ENCODE results near the gene IQSEC1.

Gene IQSEC1

GRCh38 chr3:13103416-13104058, 30.3 kb upstream of the IQSEC1 start:
- peak overlapping the region in 4 of 11 experiments; percentile 37 to 55 (median 44); a peak in 5 of 22 replicates for H3K4me2 ChIP-seq
- H3K4me3 ChIP-seq: no peak overlapping the region
- no peak overlapping the region for H3K27ac ChIP-seq
- no peak for TF ChIP-seq Cebpa-rat (IDR thresholded peaks at IDR 0.05)
- no peaks in the 10 kb centered on the region for H3K36me3 ChIP-seq
- peaks cover 6 to 69% (median 34%) of the 10 kb centered on the region in 10 experiments for H3K4me1 ChIP-seq
- no peak overlapping the region for H3K9ac ChIP-seq
- no peaks in the 10 kb centered on the region for H3K27me3 ChIP-seq
- no peaks in the 10 kb centered on the region; a peak in 2 of 22 replicates for H4K20me1 ChIP-seq
- H3K9me3 ChIP-seq (replicated peaks in 1 of 11): peaks cover 0 to 6% (median 0%) of the 10 kb centered on the region in 11 experiments; a peak in 2 of 22 replicates

- no peak for TF ChIP-seq Cebpa-rat (IDR thresholded peaks at IDR 0.05)
These were observed 29.4 kb upstream of the IQSEC1 start for GRCh38 chr3:13102386-13103345.

DNA sequence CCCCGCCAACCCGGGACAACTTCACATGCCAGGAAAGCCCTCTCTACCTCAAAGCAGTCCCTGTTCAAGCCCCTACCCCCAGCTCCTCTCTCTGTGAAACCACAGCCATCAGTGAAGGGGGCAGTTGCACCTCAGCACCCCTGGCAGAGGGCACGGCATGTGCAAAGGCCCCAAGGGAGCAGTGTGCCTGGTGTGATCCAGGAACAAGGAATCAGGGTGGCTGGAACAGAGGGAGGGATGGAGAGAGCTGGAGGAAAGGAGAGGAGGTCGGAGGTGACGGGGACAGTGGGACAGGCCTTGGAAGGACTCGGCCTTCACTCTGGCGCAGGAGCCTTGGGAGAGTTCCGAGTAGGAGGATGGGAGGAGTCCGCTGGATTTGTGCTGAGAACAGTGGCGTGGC, 26.5 kb upstream of the IQSEC1 start:
- no peaks in the 10 kb centered on the region for H3K36me3 ChIP-seq
- no peak overlapping the region for H3K9ac ChIP-seq
- H3K4me2 ChIP-seq: peak overlapping the region in 9 of 11 experiments; percentile 36 to 63 (median 55); a peak in 17 of 22 replicates
- no peaks in the 10 kb centered on the region; a peak in 2 of 22 replicates for H4K20me1 ChIP-seq
- no peak for TF ChIP-seq Cebpa-rat (IDR thresholded peaks at IDR 0.05)
- no peak overlapping the region for H3K4me3 ChIP-seq
- no peaks in the 10 kb centered on the region for H3K27me3 ChIP-seq
- H3K4me1 ChIP-seq: peaks cover 23 to 71% (median 55%) of the 10 kb centered on the region in 10 experiments
- 0 out of 22 replicates have a peak overlapping the region, but pooled peaks of 1 of the 11 experiments have one; percentile 16 for H3K27ac ChIP-seq
- H3K9me3 ChIP-seq (replicated peaks in 1 of 11): no peaks in the 10 kb centered on the region

More at GRCh38 chr3:13102386-13103345, 29.4 kb upstream of the IQSEC1 start:
- no peaks in the 10 kb centered on the region for H3K36me3 ChIP-seq
- H4K20me1 ChIP-seq: no peaks in the 10 kb centered on the region; a peak in 2 of 22 replicates
- peaks cover 10 to 73% (median 40%) of the 10 kb centered on the region in 10 experiments for H3K4me1 ChIP-seq
- peaks cover 0 to 6% (median 0%) of the 10 kb centered on the region in 11 experiments; a peak in 2 of 22 replicates for H3K9me3 ChIP-seq (replicated peaks in 1 of 11)
- no peak overlapping the region for H3K4me3 ChIP-seq
- no peak overlapping the region for H3K27ac ChIP-seq
- no peaks in the 10 kb centered on the region for H3K27me3 ChIP-seq
- H3K4me2 ChIP-seq: peak overlapping the region in 8 of 11 experiments; percentile 4 to 61 (median 40); a peak in 13 of 22 replicates
- peak overlapping the region in 2 of 11 experiments; percentile 4 to 13; a peak in 1 of 22 replicates for H3K9ac ChIP-seq

- no peaks in the 10 kb centered on the region for H3K27me3 ChIP-seq
- H3K36me3 ChIP-seq: no peaks in the 10 kb centered on the region
- no peak overlapping the region for H3K4me3 ChIP-seq
- H3K9ac ChIP-seq: no peak overlapping the region
- peaks cover 23 to 73% (median 64%) of the 10 kb centered on the region in 10 experiments for H3K4me1 ChIP-seq
- no peak overlapping the region for H3K27ac ChIP-seq
- H3K4me2 ChIP-seq: peak overlapping the region; percentile 13 to 63 (median 55); a peak in 21 of 22 replicates
- no peaks in the 10 kb centered on the region; a peak in 1 of 22 replicates for H4K20me1 ChIP-seq
- TF ChIP-seq Cebpa-rat (IDR thresholded peaks at IDR 0.05): no peak
- no peaks in the 10 kb centered on the region for H3K9me3 ChIP-seq (replicated peaks in 1 of 11)
These were observed 25.2 kb upstream of the IQSEC1 start for GRCh38 chr3:13098192-13098988.

DNA sequence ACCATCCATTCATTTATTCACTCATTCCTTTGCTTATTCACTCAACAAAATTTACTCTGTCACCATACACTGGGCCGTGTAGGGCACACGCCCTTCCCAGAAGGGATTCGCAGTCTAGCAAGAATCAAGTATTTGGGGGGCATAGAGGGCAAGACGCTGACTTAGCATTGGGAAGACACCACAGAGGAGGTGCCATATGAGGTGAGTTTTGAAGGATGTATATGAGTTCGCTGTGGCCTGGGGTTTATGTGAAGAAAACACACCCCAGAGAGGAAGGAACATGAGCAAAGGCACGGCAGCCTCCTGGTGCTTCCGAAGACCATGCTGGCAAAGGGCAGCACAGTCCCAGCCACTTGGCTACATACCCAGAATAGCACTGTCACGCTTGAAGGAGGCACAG, 23.1 kb upstream of the IQSEC1 start:
- H4K20me1 ChIP-seq: no peaks in the 10 kb centered on the region; a peak in 1 of 22 replicates
- no peak for TF ChIP-seq Cebpa-rat (IDR thresholded peaks at IDR 0.05)
- peak overlapping the region in 9 of 11 experiments; percentile 70 to 85 (median 82); a peak in 14 of 22 replicates for H3K4me2 ChIP-seq
- H3K9ac ChIP-seq: no peak overlapping the region
- no peaks in the 10 kb centered on the region for H3K9me3 ChIP-seq (replicated peaks in 1 of 11)
- H3K36me3 ChIP-seq: no peaks in the 10 kb centered on the region
- H3K27me3 ChIP-seq: no peaks in the 10 kb centered on the region
- no peak overlapping the region for H3K4me3 ChIP-seq
- H3K27ac ChIP-seq: peak overlapping the region in 4 of 11 experiments; percentile 15 to 60 (median 41); a peak in 6 of 22 replicates
- peaks cover 33 to 79% (median 75%) of the 10 kb centered on the region in 10 experiments for H3K4me1 ChIP-seq

- H3K4me1 ChIP-seq: peaks cover 33 to 85% (median 83%) of the 10 kb centered on the region in 10 experiments
- H3K36me3 ChIP-seq: no peaks in the 10 kb centered on the region
- no peaks in the 10 kb centered on the region for H3K9me3 ChIP-seq (replicated peaks in 1 of 11)
- H3K27ac ChIP-seq: peak overlapping the region in 5 of 11 experiments; percentile 16 to 60 (median 42); a peak in 9 of 22 replicates
- 0 out of 20 replicates have a peak overlapping the region, but pooled peaks of 1 of the 10 experiments have one; percentile 26 for H3K4me3 ChIP-seq
- TF ChIP-seq Cebpa-rat (IDR thresholded peaks at IDR 0.05): peak in 2 of 11 experiments; percentile 17 to 21; a peak in 1 of 22 replicates
- no peaks in the 10 kb centered on the region; a peak in 1 of 22 replicates for H4K20me1 ChIP-seq
- peak overlapping the region in 3 of 11 experiments; percentile 1 to 25 (median 24); a peak in 4 of 22 replicates for H3K9ac ChIP-seq
- H3K4me2 ChIP-seq: peak overlapping the region; percentile 61 to 85 (median 80)
- H3K27me3 ChIP-seq: no peaks in the 10 kb centered on the region
These were observed 22.2 kb upstream of the IQSEC1 start for GRCh38 chr3:13095408-13095937.

DNA sequence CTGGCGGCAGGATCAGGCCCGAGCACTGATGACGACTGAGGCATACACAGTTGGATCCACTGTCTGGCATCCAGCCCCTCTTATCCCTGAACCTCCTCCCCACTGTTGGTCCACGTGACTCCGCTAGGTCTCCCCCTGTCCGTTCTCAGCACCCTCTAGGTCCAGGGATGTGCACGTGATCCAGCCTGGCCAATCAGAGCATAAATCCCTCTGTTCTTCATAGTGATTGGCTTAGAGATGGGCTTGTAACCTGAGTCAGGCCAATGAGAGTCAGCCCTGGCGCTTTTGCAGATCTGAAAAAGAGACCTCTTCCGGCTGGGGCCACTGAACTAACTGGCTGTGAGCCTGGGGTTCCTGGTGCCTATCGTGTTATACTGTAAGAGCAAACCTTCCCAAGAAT, 20.5 kb upstream of the IQSEC1 start:
- Histone ChIP-seq H3K36me3 (no peaks in the 10 kb centered on the region), H3K9ac (no peak overlapping the region; a peak in 1 of 22 replicates), H3K4me2 (peak overlapping the region in 9 of 11 experiments; percentile 70 to 85 (median 82); a peak in 17 of 22 replicates), H3K27me3 (no peaks in the 10 kb centered on the region), H3K4me1 (peaks cover 28 to 81% (median 74%) of the 10 kb centered on the region in 10 experiments), H4K20me1 (no peaks in the 10 kb centered on the region; a peak in 1 of 22 replicates), H3K9me3 (replicated peaks in 1 of 11) (no peaks in the 10 kb centered on the region), H3K27ac (peak overlapping the region in 2 of 11 experiments; percentile 4 to 23; a peak in 3 of 22 replicates), H3K4me3 (no peak overlapping the region)
- TF ChIP-seq Cebpa-rat (IDR thresholded peaks at IDR 0.05): no peak

Data from BLaER1 treated with 17β-estradiol and CSF1 and Interleukin-3, amounts not matched to agents 10 nM and 100 nM (cell line).